ENCODE measurements around the gene PAFAH2.
"Not testable (repeated sequence)": the region's sequence is repeated elsewhere in the genome, so short reads cannot be mapped to it uniquely, and the experiment has no call there.

PAFAH2 gene

DNA sequence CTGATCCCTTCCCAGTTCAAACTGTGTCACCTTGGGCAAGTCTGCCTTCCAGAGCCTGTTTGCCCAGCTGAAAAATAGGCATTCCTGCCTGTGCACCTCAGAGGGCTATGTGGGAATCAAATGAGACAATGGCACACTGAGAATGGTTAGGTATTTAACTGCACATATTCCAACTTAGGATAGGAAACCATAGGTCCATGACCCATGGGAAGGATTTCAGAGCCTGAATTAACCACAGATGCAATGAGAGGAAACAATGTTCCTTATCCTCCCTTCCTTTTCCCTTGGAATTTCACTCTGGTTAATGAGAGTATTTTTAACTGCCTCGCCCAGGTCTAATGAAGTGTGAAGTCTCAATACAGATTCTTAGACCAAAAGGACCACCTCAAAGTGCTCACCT, 12.7 kb downstream of the PAFAH2 start:
- DNase-seq (ENCODE audit: low read depth): no peak

DNA sequence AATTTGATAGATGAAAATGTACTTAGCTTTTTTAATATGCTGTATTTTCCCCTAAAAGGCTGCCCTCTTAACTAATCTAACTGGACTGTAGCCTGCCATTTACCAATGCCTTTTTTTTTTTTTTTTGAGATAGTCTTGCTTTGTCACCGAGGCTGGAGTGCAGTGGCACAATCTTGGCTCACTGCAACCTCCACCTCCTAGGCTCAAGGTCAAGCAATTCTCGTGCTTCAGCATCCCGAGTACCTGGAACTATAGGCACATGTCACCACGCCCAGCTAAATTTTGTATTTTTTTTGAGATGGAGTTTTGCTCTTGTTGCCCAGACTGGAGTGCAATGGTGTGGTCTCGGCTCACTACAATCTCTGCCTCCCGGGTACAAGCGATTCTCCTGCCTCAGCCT, 18.7 kb downstream of the PAFAH2 start:
- DNase-seq (ENCODE audit: low read depth): no peak

DNA sequence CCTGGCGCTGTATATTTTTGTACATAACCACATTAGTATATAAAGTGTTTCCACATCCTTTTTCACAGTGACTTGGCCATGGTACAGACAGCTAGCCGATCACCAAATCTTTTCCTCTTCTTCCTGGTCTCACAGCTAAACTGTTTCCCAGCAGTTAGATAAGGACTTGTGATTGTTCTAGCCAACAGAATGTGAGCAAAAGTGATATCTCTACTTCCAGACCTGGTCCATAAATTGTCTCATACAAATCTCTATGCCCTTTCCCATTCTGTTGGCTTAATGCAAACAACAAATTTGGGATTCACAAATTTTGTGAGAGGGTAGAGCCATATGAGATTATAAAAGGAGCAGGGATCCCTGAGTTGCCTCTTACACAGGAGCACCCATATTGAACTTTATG, 19.5 kb downstream of the PAFAH2 start:
- DNase-seq (ENCODE audit: low read depth): no peak

DNA sequence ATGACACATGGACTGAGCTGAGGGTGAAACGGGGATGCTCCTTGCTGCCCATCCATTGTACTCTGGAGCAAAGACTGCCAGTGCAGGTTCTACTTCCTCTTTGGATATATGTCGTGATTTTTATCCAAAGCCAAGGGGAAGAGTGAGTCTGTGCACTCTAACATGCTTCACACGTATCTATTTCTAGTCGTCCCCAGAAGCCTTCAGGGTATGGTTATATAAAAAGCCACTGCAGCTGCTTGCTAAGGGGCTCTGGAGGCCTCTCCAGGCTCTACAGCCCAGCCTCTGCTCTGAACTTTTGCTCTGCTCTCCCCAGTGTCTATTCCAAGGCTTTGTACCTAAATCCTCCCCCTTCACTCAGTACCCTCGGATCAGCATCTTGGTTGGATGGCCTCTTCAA, 20.1 kb downstream of the PAFAH2 start:
- no peak for DNase-seq (ENCODE audit: low read depth)

DNA sequence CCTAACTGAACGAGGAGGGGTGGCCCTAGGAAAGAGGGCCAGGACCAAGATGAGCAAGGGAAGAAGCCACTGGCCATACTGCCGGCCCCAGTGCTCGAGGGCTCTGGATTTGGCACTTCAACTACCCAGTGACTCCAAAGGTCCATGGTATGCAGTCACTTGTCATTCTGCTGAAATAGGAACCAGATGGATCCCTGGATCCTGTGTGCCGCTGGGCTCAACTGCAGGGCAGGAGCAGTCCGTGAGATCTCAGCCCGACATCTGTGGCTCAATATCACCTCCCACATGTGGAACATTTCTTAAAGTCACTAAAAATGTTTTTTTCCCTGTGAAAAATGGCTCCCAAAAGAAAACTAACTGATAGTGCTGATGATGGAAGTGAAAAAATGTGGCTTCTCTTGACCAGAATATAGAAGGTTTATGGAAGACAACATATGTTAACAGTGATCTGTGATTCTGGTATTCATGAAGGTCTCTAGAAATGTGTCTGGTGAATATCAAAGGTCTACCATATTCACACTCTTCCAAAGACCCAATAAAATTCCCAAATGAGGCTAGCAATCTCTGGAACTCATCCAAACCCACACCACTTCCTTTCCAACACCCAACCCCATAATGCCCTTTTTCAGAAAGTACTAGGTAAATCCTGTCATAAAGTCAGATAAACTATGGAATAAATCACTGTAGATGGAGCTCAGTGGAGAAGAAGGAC, 24.1 kb downstream of the PAFAH2 start:
- DNase-seq (ENCODE audit: low read depth): no peak

DNA sequence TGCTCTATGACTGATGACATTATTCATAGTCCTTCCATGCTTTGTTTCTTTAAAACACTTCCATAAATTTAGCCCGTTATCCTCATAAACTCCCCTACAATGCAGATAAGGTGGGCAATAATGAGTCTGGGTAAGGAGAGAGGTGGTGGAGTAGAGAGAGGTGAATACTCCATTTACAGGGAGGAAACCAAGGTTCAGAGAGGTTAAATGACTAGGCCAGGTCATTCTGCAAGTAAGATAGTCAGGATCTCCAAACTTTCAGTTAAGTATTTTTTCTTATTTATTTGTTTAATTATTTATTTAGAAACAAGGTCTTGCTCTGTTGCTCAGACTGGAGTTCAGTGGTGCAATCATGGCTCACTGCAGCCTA, 26.1 kb downstream of the PAFAH2 start:
- DNase-seq (ENCODE audit: low read depth): no peak

DNA sequence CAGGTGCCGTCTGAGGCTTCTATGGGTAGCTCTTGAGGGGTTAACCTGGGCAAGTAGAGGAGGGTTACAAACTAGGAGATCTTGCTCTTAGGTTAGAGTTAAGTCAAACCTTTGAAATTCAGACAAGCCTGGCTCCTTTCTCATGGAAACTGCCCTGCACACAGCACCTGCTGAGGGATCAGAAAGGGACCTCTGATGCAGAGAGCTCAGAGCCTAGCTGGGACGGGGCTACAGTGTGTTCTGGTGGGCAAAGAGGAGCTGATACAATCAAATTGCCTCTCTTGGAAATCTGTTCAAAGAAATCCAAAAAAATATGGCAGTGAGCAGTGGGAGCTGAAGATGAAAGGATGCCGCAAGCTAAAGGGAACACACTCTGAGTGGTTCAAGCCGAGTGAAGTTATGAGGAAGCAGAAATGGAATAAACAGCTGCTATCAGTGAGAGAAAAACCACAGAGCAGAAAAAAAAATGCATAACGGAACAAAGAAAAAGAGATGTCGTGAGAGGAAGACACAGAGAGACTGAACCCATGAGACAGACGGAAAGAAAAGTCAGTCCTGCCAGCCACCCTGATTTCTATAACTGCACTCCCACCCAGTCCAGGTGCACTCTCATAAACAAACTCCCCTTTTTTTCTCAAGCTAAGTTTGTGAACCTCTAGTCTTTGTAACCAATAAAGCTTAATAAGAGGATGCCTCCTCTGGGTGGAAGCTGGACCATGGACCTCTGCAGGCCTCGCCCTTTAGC, 26.6 kb downstream of the PAFAH2 start:
- no peak for DNase-seq (ENCODE audit: low read depth)

DNA sequence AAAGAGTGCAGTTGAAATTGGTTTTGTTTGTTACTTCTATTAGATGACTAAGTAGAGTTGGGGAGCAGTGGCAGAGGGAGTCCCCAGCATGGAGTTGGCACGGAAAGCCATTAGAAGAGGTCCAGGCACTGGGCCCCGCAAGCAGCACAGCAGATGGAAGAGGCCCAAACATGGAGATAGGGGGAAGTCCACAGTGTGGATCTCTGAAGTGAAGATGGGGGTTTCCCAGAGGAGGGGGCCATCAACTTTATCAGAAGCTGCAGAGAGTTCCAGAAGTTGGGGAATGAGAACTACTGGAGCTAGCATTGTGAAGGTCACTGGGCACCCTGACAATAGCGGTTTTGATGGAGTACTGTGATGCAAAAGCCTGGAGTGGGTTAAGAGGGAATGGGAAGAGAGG, 30.6 kb downstream of the PAFAH2 start:
- no peak for DNase-seq (ENCODE audit: low read depth)

DNA sequence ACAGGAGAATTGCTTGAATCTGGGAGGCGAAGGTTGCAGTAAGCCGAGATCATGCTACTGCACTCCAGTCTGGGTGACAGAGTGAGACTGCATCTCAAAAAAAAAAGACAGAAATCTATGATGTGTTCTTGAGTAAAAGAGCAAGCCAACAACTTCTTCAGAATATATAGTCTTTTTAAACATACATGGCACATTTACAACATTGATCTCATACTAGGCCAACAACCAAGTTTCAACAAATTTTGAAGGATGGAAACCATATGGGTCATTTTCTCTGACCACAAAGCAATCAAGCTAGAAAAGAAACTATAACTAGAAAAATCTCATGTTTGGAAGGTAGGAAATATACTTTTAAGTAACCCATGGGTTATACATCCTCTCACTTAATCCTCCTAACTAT, 38.3 kb downstream of the PAFAH2 start:
- DNase-seq (ENCODE audit: low read depth): no peak

DNA sequence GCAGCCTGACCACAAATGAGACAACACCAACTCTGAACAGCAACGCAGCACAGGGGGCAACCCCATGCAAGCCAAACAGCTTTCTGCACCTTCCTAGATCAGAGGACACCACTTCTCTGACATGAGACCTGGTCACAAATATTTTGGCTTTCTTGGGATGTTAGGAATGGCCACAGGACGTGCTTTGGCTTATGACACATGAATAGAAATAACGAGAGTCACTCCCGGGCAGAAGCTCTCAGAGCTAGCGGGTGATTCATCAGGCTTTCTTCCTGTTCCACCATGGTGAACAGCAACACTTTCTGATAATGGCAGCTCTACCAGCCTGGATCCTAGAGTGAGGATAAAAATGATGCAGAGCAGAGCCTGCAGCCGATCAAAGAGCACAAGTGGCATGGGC, 39.4 kb downstream of the PAFAH2 start:
- DNase-seq (ENCODE audit: low read depth): peak; percentile 94

DNA sequence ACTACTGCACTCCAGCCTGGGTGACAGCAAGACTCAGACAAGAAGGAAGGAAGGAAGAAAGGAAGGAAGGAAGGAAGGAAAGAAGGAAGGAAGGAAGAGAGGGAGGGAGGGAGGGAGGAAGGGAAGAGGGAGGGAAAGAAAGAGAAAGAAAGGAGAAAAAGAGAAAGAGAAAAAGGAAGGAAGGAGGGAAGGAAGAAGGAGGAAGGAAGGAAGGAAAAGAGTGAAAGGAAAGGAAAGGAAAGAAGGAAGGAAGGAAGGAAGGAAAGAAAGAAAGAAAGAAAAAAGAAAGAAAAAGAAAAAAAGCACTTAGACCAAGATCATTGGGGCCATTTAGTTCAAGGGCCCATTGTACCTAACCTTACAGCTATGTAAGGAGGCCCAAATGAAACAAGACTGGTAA, 42.3 kb downstream of the PAFAH2 start:
- no peak for DNase-seq (ENCODE audit: low read depth)

DNA sequence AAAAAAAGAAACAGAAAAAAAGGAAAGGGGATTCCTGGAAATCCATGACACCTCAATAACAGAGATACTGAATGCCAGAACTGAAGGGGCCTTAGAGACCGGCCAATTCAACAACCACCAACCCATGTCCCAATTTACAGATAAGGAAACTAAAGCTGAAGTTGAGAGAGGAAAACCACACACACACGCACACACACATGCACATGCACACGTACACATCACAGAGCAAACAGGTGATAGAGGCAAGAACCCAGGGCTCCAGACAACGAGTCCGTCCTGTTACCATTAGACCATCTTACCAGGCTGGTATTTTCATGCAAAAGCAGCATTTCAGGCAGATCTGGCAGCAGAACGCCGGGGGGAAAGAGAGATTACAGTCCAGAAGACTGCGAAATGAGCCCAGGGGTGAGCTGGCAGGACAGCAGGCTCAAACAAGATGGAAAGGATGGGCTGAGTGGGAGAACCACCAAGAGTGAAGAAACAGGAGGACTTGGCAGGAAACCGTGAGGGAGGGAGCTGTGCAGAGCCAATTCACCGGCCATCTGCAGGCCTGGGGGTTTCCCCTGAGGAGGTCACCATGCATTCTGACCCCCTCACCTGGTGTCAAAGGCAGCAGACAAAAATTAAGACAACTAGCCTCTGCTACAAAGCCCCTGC, 43.5 kb downstream of the PAFAH2 start:
- DNase-seq (ENCODE audit: low read depth): no peak

DNA sequence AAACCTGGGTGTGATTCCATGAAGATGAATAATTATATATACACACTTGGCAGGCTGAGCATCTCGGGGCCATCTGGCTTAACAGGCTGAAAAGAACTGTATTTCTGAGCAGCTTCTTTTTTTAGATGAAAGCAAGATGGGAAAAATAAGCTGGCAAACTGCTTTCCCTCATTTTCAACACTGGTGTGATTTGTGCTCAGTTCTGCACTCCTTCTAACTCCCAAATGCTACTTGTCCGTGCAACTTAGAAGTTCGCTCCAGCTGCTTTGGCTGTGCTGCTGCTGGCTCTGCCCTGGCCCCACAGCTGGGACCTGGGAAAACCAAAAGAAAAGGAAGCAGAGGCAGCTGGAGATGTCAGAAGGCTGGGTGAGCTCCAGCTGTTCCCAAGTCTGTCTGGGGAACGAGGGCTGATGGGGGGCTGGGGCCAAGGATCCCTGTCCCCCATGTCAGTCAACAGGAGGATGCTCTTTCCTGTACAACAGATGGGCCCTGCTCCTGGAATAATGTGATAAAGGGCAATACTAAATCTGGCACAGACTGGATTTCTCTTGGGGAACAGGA, 44.9 kb downstream of the PAFAH2 start:
- no peak for DNase-seq (ENCODE audit: low read depth)

DNA sequence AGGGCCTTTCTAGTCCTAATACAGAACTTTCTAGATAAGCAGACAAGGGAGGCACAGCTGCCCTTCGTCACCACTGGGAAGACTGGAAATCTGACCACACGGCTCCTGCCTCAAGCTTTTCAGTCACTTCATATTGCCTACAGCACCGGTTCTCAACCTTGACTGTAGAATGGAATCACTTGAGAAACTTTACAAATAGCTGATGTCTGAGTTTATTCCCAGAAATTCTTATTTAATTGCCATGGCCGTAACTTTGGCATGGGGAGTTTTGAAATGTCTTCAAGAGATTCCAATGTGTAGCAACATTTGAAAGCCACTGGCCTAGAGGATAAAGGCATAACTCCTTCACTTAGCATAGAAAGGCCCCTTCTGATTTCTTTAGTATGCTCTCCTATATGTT, 49.2 kb downstream of the PAFAH2 start:
- no peak for DNase-seq (ENCODE audit: low read depth)

DNA sequence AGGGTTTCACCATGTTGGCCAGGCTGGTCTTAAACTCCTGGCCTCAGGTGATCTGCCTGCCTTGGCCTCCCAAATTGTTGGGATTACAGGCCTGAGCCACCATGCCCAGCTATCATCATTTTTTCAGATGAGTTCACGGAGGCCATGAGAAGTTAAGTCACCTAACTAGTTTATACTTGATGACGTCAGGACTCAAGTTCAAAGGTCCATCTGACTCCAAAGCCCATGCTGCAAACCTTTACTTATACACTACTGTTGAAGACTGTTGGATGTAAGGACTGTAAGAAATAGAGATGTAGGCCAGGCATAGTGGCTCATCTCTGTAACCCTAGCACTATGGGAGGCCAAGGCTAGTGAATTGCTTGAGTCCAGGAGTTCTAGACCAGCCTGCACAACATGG, 50.8 kb downstream of the PAFAH2 start:
- DNase-seq (ENCODE audit: low read depth): no peak

DNA sequence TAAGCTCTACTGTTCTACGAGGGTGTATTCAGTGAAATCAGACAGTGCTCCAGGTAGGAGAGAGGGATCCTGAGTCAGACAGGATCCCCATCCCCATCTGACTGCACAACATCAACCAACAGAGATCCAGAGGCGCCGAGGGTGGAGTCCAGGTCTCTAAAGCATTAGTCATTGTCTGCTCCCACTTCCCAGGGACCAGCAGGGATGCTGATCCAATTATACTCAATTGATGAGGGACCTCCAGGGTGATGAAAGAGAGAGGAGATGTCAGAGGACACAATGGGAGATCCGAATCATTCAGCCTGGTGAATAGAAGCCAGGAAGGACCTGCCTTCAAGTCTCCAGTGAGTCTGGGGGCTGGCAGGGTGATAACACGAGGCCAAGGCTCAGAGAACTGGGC, 52.1 kb downstream of the PAFAH2 start:
- DNase-seq (ENCODE audit: low read depth): peak; percentile 19

DNA sequence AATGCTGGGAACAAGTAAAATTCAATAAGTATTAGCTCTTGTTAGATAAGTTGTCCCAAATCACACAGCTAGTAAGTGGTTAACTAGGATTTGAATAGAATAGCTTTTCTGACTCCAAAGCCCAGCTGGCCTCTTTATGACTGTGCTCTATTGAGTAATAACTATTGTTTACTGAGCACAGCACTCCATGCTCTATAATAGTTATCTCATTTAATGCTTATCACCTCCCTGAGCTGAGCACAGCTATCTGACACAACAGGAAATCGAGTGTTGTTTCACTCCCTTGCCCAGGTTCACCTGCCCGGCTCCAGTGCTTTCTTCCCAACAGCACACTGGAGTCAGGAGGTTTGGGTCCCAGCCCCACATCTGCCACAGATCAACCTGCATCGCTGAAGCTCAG, 52.9 kb downstream of the PAFAH2 start:
- peak; percentile 19 for DNase-seq (ENCODE audit: low read depth)

DNA sequence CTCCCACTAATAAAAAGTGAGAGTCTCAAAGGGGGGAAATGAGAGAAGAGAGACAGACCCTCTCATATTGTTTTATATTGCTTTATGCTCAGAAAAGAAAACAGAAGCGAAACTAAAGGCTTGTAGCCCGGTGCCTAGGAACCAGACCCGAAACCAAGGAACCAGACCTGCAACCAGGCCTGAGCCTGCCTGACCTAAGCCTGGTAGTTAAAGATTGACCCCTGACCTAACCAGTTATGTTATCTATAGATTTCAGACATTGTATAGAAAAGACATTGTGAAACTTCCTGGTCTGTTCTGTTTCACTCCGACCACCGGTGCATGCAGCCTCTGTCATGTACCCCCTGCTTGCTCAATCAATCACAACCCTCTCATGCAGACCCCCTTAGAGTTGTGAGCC, 54.4 kb downstream of the PAFAH2 start:
- not testable (repeated sequence) for DNase-seq (ENCODE audit: low read depth)

DNA sequence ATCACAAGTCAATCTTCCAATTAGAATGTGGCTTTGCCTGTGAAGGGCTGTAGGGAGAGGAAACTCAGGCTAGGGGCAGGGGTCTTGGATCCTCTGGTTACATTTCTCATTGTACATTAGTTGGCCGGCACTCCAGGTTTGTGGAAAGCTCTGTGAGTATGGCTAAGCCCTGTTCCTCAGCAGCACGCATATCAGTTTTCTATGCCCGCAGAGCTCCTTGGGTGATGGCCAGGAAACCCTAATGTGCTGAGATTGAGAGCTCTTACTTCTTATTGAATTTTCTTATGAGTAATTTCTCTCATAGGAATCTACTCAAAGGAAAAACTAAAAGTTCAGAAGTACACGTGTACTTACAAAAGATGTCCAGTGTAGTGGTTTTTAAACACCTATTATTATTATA, 60.9 kb downstream of the PAFAH2 start:
- DNase-seq (ENCODE audit: low read depth): no peak

DNA sequence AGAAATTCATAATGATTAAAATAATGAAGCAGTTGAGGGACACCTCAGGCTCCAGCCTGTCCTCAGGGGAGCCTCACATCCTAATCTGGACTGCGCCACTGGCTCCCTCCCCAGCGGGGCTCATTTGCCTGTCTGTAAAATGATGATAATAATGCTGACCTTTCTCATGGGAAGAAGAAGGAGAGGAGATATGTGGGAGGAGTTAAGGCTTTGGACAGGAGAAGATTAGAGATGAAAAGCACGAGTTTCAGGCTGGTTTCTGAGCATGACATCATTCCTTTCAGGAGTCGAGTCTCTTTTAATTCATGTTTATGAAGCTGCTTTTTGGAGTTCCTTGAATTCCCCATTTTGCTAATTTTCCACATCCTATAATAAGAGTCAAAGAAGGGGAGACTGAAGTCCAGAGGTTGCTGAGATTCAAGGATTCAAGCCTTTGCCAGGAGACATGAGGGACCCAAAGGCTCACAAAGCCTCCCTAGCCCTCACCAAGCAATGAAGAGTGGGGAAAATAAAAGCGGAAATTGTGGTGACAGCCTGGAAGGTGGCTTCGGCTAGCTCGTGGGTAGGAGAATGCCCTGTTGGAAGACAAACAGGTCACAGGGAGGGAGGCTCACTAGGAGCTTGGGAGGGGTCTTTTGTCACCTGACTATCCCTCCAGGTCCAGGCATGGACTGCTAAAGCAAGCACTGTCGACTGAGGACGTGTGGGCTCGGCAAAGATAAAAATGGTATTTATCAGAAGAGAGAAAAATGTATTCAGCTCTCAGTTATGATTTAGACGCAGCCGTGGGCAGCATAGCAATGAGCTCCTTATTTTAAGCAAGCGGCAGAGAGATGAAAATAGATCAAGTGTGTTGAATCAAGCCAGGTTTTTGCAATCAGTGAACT, 64.1 kb downstream of the PAFAH2 start:
- DNase-seq (ENCODE audit: low read depth): no peak

DNA sequence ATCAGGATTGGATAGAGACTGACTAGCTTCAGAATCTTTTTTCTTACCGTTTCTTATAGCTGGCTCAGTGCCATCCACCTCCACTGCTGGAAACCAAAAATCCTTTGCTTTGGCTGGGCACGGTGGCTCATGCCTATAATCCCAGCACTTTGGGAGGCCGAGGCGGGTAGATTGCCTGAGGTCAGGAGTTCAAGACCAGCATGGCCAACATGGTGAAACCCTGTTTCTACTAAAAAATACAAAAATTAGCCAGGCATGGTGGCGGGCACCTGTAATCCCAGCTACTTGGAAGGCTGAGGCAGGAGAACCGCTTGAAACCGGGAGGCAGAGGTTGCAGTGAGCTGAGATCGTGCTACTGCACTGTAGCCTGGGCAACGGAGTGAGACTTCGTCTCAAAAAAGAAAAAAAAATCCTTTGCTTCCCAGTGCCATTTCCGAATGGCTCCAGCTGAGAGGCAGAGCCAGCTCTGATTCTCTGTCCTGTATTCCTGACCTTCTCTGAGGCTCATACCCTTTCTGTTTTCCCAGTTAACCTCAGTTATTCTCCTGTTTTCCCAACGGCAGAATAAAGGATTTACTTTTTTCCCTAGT, 65.0 kb downstream of the PAFAH2 start:
- not testable (repeated sequence) for DNase-seq (ENCODE audit: low read depth)

DNA sequence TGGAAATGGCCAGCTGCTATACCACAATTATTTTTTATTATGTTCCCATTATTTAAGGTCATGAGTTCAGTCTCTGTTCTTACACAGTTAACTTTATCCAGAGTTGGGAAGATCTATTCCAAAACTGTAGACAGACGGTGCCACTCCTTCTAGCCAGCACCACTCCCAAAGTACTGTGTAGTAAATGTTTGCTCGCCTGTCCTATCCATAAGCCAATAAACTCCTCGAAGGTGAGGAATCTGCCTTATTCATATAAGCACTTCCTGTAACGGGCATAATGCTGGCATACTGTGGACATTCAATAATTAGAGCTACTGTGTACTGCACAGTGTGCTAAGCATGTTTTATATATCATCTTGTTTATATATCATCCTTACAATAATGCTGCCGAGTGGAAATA, 65.5 kb downstream of the PAFAH2 start:
- no peak for DNase-seq (ENCODE audit: low read depth)

Measured in ELR (cell line).